ENCODE data around the gene ZSWIM6.

Gene ZSWIM6

DNA sequence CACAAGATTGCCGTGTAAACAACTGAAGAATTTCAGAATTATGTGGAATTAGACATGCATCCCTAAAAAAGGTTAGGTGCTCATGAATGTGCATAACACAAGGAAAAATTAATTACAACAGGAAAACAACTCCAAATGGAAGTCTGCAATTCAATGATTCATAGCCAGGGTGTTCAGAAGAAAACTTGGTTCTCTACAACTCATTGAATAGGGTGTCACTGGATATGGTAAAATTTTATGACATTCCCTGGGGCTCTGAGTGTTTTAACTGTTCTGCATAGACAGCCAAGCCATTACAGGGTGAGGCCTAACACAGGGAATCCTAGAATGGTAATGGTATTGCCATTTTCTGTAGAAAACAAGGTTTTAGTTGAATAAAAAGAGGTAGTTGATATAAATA lies 24.4 kb upstream of the ZSWIM6 start:
- peak; percentile 15 for DNase-seq

DNA sequence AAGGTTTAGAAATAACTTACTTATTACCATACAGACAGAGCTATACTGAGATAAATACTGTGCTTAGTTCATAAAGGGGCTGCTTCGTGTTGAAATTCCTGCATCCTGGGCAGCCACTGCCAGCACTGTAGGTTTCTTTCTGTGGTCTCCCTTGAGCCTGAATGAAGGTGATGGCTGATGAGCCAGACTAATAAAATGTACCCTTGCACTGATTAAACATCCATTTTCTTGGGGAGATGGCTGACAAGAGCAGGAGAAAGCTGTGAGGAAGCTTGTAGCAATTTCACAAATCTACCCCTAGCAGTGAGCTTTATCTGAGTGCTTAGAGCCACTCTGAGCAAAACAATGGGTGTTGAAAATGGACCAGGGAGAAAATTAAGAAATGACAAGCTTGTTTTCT lies 23.3 kb upstream of the ZSWIM6 start:
- no peak for DNase-seq

DNA sequence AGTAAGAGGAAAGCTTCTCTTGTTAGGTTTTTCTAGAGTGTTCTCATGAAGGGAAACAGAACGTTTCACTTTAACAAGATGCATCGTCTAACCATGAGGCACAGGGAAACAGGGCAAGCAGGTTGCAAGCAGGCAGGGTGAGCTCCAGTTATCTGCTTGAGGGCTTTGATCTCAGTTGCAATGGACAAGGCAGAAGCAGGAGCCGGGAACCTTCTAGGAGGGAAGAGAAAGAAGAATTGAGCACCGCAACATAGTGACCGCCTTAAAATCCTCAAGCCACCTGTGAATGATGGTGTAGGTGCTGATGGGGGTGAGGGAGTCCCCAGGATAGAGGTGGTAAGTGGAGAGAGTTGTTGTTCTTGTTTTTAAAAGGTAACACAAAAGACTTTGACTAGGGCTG lies 22.9 kb upstream of the ZSWIM6 start:
- no peak for DNase-seq

DNA sequence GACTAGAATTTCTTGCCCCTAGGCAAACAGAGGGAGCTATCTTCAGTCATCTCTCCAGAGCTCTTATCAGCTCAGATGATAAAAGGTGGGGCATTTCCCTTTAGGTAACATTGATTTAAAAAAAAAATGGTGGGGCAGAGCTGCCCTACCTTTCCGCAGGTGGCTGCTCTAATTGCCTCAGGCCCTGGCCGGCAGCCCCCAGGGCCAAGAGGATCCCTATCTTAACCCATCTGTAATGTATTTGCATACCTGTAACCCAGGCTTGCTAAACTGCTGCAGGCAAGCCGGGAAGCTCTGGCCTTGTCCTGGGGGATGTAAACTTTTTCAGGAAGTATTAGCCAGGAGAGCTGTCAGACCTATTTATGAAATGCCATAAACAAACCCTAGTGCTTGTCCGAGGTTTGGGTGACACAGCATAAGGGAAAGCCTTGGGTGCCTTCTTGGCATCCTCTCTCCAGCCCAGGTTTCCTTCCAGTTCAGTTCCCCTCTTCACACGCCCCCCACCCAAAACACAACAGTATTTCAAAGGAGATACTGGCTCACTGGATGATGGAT lies 20.9 kb upstream of the ZSWIM6 start:
- DNase-seq: no peak

DNA sequence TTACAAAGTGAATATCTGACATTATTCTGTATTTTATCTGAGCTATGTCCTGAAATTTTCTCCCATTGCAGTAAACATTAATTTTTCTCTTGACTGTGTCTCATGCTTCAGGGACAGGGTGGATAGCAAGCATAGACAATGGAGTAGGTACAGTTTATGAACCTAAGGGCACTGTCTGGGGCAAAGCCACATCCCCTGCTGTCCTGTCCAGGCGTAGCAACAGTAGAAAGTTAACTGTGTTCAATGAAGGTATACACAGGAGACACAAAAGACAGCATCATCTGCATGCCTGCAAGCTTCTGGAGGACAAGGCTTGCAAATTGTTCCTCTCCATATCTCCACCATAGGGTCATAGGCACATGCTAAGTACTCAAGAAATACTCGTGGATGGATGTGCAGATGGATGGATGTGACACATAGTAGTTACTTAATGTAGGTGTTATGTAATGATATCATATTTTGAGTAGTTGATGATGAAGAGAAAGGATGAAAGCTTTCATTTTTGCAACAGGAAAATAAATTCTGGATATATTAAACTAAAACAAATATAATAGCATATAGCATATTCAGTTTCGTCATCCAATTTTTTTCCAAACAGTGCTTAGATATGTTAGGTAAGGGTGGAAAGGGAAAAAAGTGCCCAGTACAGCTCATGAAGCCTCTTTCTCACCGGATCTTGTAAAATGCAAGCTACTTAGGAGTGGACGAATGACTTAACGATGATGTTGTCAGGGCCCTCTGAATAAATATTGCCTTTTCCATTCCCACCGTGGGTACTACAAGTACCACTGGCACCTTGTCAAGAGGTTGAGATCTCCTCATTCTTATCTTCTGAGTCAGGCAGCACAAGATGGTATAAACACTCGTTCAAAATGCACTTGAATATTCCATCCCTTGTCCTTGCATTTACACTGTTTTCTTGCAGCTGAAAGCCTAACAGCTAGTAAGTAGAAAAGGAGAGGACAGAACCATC lies 19.9 kb upstream of the ZSWIM6 start:
- DNase-seq: peak; percentile 84

DNA sequence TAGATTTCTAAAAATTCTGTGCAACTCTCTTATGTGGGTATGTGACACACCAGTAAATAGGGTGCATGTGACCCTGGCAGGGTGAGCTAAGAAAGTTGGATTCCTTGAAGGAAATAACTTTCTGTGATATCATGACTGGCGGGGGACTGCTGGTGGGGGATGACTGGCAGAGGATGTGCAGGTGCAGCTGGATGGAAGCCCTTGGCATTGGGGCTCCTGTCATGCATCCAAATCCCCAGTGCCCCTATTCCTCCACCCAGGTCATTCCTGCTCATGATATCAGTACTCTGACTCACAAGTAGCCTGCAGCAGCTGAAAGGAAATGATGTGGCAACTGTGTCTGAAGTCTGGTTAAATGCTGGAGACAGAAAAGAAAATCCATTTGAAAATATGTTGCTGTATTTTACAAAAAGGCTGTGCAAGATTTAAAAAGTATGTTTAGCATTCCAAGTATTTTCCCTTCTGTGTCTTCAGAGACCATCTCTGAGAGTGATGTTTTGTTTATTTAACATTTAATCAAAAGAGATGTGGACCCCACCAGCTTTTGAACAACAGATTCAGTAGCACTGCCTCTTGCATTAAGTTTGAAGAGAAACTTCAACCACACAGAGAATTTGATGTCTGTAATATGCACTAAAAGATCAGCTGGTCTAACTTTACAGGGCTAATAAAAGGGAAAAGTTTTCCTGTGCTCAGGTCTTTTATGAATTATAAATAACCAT lies 17.9 kb upstream of the ZSWIM6 start:
- peak; percentile 86 for DNase-seq

DNA sequence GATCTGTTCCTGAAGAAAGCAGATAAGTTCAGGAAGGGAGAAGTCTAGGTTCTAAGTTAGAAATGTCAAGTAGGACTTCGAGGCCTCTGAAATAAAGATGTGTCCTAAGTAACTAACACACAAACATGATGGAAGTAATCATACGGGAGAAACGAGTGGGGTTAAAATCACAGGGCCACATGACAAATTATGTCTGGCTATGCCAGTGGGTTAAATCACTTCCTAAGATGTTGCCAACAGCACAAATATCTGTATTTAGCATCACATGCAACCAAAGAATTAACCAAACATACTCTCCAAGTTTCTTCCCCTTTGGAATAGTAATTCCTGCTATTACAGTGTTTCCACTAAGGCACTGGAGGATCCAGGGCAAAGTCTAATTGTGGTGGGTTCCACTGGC lies 13.7 kb upstream of the ZSWIM6 start:
- DNase-seq: no peak

DNA sequence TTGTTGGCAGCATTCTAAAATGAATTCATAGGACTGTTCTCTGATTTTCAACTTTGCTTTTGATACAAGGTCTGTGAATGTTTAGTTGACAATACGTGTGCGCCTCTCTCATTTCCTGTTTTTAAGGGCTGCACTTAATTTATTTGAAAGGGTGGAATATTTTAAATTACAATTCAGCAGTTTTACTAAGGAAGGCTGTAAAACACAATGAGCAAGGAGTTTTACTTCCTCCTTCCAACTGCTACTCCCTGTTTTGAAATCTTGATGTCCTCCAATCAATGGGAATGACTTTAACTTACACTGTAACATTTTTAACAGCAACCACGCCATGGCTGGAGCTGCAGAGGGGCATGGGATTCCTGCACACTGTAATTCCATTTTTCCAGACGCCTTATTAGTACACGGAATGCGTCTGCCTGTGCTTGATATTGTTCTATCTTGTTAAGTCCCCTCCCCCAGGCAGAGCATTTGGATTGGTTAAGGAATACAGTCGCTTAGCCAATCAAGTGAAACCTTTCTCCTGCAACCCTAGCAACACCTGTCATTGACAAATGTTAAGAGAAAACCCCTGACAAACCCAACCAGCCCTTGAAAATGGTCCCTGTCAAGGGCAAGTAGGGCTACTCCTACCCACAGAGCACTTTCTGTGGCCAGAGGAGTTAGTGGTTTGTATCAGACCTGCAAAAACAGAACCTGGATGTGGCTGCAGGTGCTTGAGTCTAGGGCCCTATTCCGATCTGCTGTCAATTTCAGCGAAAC lies 12.5 kb upstream of the ZSWIM6 start:
- DNase-seq: no peak

DNA sequence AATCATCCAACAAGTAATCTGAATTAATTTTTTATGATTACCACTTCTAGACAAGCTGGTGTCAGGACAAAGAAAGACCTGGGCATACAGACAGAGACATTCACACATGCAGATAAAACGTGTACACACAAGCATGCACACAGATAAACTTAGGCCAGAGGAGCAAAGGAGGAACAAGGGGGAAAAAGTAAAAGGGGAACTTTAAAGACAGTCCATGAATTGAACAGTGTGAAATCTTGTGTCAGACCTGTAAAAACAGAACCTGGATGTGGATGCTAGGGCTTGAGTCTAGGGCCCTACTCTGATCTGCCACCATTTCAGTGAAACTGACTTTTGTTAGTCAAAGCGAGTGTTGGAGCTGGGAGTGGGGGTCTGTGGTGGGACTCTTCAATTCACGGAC lies 11.2 kb upstream of the ZSWIM6 start:
- no peak for DNase-seq

DNA sequence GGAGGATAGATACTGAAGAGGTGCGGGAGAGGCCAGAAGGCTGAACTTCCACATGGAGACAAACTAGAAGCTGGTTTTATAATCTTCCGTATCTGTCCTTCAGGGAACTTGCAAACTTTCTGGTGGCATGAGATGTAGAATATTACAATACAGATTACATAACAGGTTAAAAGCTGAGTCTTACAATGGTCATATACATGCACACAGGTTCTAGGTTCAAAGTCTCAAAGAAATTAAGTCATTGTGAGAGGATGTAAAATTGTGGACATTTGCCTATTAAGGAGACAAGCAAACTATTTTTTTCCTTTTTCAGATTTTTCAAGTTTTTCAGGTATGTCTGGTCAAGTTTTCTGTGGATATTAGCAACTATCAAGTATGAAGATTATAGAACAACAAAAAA lies 10.4 kb upstream of the ZSWIM6 start:
- no peak for DNase-seq

DNA sequence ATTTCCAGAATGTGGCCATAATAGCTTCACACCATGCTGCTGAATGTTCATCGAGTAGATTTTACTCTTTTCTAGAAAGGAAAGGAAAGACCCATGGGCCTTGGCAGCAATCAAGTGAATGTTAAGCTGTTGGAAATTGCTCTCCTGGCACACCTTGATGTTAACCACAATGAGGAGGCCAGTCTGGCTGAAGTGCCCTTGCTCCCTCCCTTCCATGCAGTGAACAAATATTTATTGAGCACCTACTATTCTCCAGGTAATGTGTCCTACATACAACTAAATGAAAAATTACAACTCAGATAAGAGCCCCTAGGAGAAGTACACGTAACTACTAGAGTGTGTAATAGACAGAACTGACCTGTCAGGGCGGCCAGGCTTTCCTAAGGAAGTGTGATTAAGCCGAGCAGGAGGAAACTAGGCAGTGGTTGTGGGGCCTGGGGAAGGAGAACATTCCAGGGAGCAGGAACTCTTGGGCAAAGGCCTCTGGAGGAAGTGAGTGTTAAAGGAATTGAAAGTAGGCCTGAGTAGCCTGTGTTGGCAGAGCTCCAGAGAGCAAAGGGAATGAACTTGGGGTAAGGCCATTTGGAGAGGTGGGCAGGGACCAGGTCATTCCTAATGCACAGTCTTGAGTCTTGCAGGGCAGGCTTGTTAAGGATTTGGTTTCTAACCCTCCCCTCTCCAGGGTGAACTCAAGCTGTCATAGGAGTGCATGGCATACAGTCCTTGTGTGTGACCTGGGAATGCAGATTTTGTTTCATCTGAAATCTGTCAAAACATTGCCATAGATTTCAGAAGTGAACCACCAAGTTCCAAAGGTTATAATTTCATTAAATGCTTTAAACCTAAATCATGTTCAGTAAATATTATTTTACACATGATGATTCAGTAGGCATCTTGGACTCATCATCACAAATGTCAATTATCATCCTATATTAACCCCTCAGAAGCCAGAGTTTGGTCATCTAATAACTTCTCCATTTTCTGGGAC lies 9.0 kb upstream of the ZSWIM6 start:
- DNase-seq: peak; percentile 89

DNA sequence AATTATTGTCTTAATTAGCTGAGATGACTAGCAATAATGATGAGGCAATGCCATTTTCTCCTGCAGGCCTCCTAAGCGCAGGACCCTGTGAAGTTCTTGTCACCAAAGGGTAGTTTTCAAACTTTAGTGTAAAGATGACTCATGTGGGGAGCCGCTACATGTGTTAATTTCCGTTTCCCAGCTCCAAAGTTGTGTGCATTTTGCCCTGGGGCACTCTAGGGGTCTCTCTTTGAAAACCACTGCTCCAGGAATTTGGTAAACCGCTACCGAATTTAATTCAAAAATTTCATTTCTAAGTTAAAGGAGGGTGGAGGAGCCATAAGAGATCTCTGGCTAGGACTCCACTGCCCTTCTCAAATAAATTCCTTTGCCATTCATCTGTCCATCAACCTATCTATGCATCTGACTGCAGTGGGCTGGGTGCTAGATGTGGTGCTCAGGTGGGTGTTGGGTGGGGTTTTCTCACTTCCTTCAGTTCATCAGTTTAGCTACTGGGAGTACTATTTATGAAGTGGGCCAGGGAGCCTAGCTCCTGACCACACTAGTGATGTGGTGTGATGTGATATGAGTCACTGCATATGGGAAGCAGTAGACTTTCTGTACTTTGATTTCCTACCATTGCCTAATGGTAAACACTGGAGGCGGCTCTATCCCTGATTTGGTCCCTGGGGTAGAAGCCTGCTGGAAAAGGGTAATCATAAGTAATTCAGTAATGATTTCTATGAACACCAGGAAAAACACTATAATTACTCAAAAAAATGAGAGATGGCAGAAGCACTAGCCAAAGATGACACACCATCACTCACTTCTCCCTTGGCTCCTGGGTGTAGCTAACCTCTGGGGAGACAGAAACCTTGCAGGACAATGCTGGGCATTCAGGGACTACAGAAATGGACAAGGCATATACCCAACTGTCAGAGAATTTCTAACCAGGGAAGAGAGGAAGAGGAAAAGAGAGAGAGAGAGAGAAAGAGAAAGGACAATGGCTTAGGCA lies 4.0 kb upstream of the ZSWIM6 start:
- peak; percentile 90 for DNase-seq

DNA sequence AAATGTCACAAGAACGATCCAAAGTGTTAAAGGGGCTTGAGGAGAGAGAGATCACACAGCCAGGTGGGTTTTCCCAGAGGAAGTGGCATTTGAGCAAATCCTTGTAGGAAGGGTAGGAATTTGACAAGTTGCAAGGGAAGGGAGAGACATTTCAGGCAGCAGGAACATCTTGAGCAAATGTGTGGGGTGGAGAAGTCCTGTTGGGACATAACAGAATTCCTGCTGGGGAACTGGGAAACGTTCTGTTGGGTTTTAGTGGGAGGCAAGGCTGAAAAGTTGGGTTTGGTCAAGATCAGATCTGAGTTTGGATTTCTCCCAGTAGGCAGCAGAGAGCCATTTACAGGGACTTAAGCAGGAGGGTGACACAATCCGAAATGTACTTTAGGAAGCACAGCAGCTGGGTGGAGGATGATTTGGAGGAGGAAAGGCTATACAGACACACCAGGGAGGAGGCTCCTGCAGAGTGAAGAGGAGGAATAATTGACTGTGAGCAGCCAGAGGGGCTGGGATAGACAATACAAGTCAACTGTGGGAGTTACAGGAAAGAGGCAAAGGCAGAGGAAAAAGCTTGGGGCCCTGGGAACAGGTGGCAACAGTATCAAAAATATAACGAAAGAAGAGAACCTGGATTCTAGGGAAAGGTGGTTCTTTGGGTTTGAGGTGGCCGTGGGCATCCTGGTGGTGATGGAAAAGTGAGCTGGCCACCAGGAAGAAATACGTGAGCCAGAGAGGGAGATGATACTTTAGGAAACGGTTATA lies 3.1 kb upstream of the ZSWIM6 start:
- no peak for DNase-seq

DNA sequence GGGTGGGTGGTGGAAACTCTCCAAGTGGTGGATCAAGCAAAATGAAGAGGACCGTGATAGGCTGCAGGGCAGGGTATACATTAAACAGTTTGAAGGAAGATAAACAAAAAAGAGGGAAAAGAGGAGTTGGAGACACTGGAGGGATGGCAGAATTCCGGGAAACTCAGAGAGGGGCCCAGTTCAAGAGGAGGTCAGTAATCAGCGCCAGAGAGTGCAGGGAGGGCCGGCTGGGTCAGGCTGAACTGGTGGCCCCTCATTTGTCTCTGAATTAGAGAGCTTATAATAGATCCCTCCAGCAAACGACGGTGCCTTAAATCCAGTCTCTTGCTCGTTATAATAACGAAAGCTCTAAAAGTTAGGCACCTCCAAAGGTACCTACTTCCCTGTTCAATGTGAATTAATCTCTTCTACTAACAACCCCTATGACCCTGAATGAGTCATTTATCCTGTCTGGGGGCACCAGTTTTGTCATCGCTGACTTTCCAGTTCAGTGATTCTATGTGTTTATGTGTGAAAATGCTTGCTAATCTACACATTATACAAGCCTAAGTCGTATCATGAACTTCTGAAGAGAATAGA lies 2.4 kb upstream of the ZSWIM6 start:
- peak; percentile 39 for DNase-seq

DNA sequence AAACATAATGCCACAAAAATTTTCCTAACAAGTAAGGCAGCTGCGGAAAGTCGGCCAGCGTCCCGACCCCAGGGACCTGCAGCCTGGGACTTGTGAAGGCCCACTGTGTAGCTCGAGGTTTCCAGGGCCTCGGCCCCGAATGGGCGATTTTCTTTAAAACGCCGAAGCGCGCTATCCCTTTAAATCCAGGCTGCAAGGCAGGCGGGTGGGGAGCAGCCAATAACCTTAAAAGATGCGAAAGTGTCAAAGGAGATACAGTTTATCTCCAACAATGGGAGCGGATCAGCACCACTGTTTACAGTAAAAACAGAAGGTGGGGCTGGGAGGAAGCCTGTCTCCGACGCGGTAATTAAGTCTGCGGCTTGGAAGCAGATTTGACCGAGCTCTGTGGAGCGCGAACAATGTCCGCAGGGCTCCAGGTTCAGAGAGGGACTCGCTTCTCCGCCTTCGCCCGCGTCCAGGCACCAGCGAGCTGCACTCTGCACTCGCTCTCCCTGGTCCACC lies 1.7 kb upstream of the ZSWIM6 start:
- peak; percentile 49 for DNase-seq

DNA sequence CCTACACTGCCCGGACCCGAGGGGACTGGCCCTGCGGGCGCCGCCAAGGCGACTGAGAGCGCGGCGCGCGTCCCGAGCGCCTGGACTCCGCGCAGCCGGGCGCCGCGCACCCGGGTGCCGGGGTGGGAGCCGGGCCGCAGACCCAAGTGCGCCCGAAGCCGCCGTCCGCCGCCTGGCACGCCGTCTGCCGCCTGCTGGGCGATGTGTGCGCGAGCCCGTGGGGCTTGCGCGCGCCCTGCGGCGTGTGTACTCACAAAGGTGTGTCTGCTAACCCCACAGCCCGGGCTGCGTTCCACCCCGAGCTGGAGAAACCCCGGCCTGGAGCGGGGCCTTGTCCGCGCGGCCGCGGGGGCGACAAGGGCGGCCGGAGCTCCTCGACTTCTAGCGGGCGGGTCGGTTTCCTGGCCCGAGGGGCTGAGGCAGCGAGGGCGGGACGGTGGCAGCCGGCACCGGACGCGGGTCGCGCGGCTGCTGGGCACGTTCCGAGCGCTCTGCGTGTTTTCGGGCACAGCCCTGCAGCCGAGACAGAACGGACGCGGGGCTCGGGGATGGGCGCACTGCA lies 1.1 kb upstream of the ZSWIM6 start:
- peak; percentile 82 for DNase-seq

DNA sequence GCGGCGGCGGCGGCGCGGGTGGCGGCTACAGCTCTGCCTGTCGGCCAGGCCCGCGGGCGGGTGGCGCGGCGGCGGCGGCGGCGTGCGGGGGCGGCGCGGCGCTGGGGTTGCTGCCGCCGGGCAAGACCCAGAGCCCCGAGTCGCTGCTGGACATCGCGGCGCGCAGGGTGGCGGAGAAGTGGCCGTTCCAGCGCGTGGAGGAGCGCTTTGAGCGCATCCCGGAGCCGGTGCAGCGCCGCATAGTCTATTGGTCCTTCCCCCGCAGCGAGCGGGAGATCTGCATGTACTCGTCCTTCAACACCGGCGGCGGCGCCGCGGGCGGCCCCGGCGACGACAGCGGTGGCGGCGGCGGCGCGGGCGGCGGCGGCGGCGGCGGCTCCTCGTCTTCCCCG lies 296 bp downstream of the ZSWIM6 start:
- DNase-seq: peak; percentile 29

DNA sequence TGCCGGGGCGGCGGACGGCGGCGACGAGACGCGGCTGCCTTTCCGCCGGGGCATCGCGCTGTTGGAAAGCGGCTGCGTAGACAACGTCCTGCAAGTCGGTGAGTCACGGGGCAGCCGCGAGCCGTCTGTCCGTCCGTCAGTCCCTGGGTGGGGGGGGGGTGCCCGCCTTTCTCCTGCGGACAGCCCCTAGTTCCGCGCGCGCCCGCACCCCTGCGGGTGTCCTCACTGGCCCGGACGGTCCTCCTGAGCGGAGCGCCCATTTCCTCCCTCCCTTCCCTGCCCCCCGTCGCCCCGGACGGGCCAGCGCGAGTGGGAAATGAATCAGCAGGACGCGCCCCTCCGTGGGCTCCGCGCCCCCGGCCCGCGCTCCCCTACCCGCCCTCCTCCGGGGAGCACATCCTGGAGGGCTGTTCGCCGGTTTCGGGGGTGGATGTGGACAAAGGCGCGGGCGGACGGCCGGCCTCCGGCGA lies 828 bp downstream of the ZSWIM6 start:
- peak; percentile 71 for DNase-seq
